GM23248 (cell line): ENCODE data around the gene TCF15. TPM values are rescaled to one million over a fixed set of nuclear protein-coding genes. Genes with fewer than 3 reads are reported as not detected.

Experiments
- DNase-seq: peaks from one replicate; pipeline ENCODE4 v3.0.0-alpha.2; 2015
- H2AFZ ChIP-seq: fragments of 200-600 bp; sonication (generic); 2 replicates; pipeline ENCODE4 v1.6.1; 2016; ENCODE audit warnings: antibody characterized with exemption
- H3F3A ChIP-seq: fragments of 200-600 bp; sonication (generic); 2 replicates; pipeline ENCODE4 v1.6.1; 2016; ENCODE audit warnings: mild to moderate bottlenecking, antibody characterized with exemption, mixed run types; ENCODE audit not compliant: insufficient read depth
- H3K27ac ChIP-seq: fragments of 200-600 bp; sonication (generic); 2 replicates; pipeline ENCODE4 v1.5.1; 2016; ENCODE audit warnings: mild to moderate bottlenecking
- H3K27me3 ChIP-seq: fragments of 200-600 bp; sonication (generic); replicated peaks from 2 replicates; pipeline ENCODE4 v1.6.1; 2016; ENCODE audit warnings: mild to moderate bottlenecking; ENCODE audit not compliant: insufficient read depth
- H3K36me3 ChIP-seq: fragments of 200-600 bp; sonication (generic); 2 replicates; pipeline ENCODE4 v1.6.1; 2016; ENCODE audit warnings: low read depth, mild to moderate bottlenecking
- H3K4me1 ChIP-seq: fragments of 200-600 bp; sonication (generic); 2 replicates; pipeline ENCODE4 v1.6.1; 2016; ENCODE audit warnings: mild to moderate bottlenecking; ENCODE audit not compliant: insufficient read depth
- H3K4me2 ChIP-seq: fragments of 200-600 bp; sonication (generic); one replicate; pipeline ENCODE4 v1.6.1; 2016; ENCODE audit warnings: mild to moderate bottlenecking; ENCODE audit not compliant: unreplicated experiment
- H3K4me3 ChIP-seq: fragments of 200-600 bp; sonication (generic); 2 replicates; pipeline ENCODE4 v1.5.1; 2016; ENCODE audit warnings: mild to moderate bottlenecking
- H3K79me2 ChIP-seq: fragments of 200-600 bp; sonication (generic); 2 replicates; pipeline ENCODE4 v1.6.1; 2016; ENCODE audit warnings: mild to moderate bottlenecking; ENCODE audit not compliant: insufficient read depth
- H3K9ac ChIP-seq: fragments of 200-600 bp; sonication (generic); 2 replicates; pipeline ENCODE4 v1.6.1; 2016; ENCODE audit warnings: mild to moderate bottlenecking
- H3K9me2 ChIP-seq: fragments of 200-600 bp; sonication (generic); 2 replicates; pipeline ENCODE4 v1.6.1; 2016; ENCODE audit warnings: mixed run types, mild to moderate bottlenecking, moderate library complexity; ENCODE audit not compliant: insufficient read depth
- H3K9me3 ChIP-seq: fragments of 200-600 bp; sonication (generic); one replicate; pipeline ENCODE4 v1.6.1; 2017; ENCODE audit warnings: low read depth
- H4K20me1 ChIP-seq: fragments of 200-600 bp; sonication (generic); 2 replicates; pipeline ENCODE4 v1.6.0; 2016; ENCODE audit not compliant: insufficient read depth
- EZH2 ChIP-seq: fragments of 200-600 bp; sonication (generic); IDR thresholded peaks from 2 replicates; pipeline ENCODE4 v1.6.1; 2018; ENCODE audit warnings: antibody characterized with exemption, mild to moderate bottlenecking; ENCODE audit not compliant: insufficient read depth, poor library complexity, severe bottlenecking
- EZH2phosphoT487 ChIP-seq: fragments of 200-600 bp; sonication (generic); IDR thresholded peaks from 2 replicates; pipeline ENCODE4 v1.6.1; 2018; ENCODE audit warnings: antibody characterized with exemption, moderate library complexity, mild to moderate bottlenecking, low read depth; ENCODE audit not compliant: insufficient read depth
- WGBS, 2 experiments: methylation state at CpG; one replicate each; pipeline ENCODE4 v1.1.6; 2015 to 2017; ENCODE audit warnings: low lambda C conversion rate in 2 of 2, low coverage in 1 of 2; ENCODE audit errors: missing lambda C conversion rate in 2 of 2; 5-methylcytosine and 5-hydroxymethylcytosine counted together
- in situ Hi-C: fragments of 300-500 bp; cut with MboI; formaldehyde crosslinking; loops from 2 replicates; pipeline ENCODE4 v1.15.0; 2020
- polyA plus RNA-seq: library from polyadenylated mRNA; unstranded; fragments of >200 nt; fragmentation: Nextera tagmentation; extraction: Ambion mirVana; gene quantifications from 2 replicates; pipeline ENCODE4 v1.2.1, GENCODE V29; 2016
- total RNA-seq: library from RNA; depleted of rRNA; stranded (reverse); fragments of >200 nt; shearing (Covaris generic); gene quantifications from 2 replicates; pipeline ENCODE4 v1.2.3, GENCODE V29; 2014

The TCF15 gene
- total and polyA plus RNA-seq, 2 experiments from 2014 or later: not detected

- WGBS, 2 experiments: 63 to 67% methylated on average over 5 of the region's 5 CpGs
- no peak for TF ChIP-seq EZH2phosphoT487
- no peak for TF ChIP-seq EZH2
Measured at GRCh38 chr20:563187-563586, 46.9 kb downstream of the TCF15 start.

GRCh38 chr20:562232-562897 lies 47.7 kb downstream of the TCF15 start:
- H3K4me3 ChIP-seq: no peak overlapping the region
- in situ Hi-C loops: no loop called here
- H3K9ac ChIP-seq: no peak overlapping the region
- H3K4me2 ChIP-seq: no peak overlapping the region
- H3K36me3 ChIP-seq: no peaks in the 10 kb centered on the region
- no peak for DNase-seq
- H3K27me3 ChIP-seq: peaks cover 27% of the 10 kb centered on the region
- no peaks in the 10 kb centered on the region for H3K9me3 ChIP-seq
- H3K27ac ChIP-seq: no peak overlapping the region
- no peaks in the 10 kb centered on the region for H4K20me1 ChIP-seq
- H3K79me2 ChIP-seq: no peaks in the 10 kb centered on the region
- H3K4me1 ChIP-seq: no peaks in the 10 kb centered on the region
- H3F3A ChIP-seq: no peaks in the 10 kb centered on the region
- H2AFZ ChIP-seq: no peak overlapping the region
- H3K9me2 ChIP-seq: no peaks in the 10 kb centered on the region
- 39 to 44% methylated on average over 5 of the region's 5 CpGs for WGBS, 2 experiments
- no peak for TF ChIP-seq EZH2phosphoT487
- no peak for TF ChIP-seq EZH2

More at GRCh38 chr20:563187-563586, 46.9 kb downstream of the TCF15 start:
- no peak overlapping the region for H3K4me2 ChIP-seq
- DNase-seq: no peak
- no peak overlapping the region for H3K27ac ChIP-seq
- H3K9me2 ChIP-seq: no peaks in the 10 kb centered on the region
- no peaks in the 10 kb centered on the region for H3K36me3 ChIP-seq
- peaks cover 33% of the 10 kb centered on the region for H3K27me3 ChIP-seq
- no peak overlapping the region for H2AFZ ChIP-seq
- no peak overlapping the region for H3K4me3 ChIP-seq
- in situ Hi-C loops: no loop called here
- H3K9ac ChIP-seq: no peak overlapping the region
- H3K4me1 ChIP-seq: no peaks in the 10 kb centered on the region
- no peaks in the 10 kb centered on the region for H3K79me2 ChIP-seq
- no peaks in the 10 kb centered on the region for H3K9me3 ChIP-seq
- H4K20me1 ChIP-seq: no peaks in the 10 kb centered on the region
- no peaks in the 10 kb centered on the region for H3F3A ChIP-seq

- peak; percentile 77 for DNase-seq
- no peaks in the 10 kb centered on the region for H3K79me2 ChIP-seq
- no peaks in the 10 kb centered on the region for H3K9me3 ChIP-seq
- H3F3A ChIP-seq: no peaks in the 10 kb centered on the region
- in situ Hi-C loops: no loop called here
- no peak overlapping the region for H2AFZ ChIP-seq
- H3K27me3 ChIP-seq: peaks cover 21% of the 10 kb centered on the region
- H3K4me3 ChIP-seq: no peak overlapping the region
- H3K4me1 ChIP-seq: no peaks in the 10 kb centered on the region
- no peak overlapping the region for H3K4me2 ChIP-seq
- WGBS, 2 experiments: 17 to 19% methylated on average over 12 of the region's 12 CpGs
- no peak overlapping the region for H3K27ac ChIP-seq
- no peaks in the 10 kb centered on the region for H3K9me2 ChIP-seq
- H3K36me3 ChIP-seq: no peaks in the 10 kb centered on the region
- no peak overlapping the region for H3K9ac ChIP-seq
- TF ChIP-seq EZH2 (no peak), EZH2phosphoT487 (no peak)
- H4K20me1 ChIP-seq: no peaks in the 10 kb centered on the region
Measured at GRCh38 chr20:561437-562231, 48.5 kb downstream of the TCF15 start.

GRCh38 chr20:560680-561079 lies 49.4 kb downstream of the TCF15 start:
- no peak overlapping the region for H3K9ac ChIP-seq
- in situ Hi-C loops: no loop called here

More at GRCh38 chr20:560680-561079, 49.4 kb downstream of the TCF15 start:
- Histone ChIP-seq H3K9me3 (no peaks in the 10 kb centered on the region), H3K9me2 (no peaks in the 10 kb centered on the region), H3K4me1 (no peaks in the 10 kb centered on the region), H4K20me1 (no peaks in the 10 kb centered on the region), H2AFZ (no peak overlapping the region), H3F3A (no peaks in the 10 kb centered on the region), H3K4me3 (no peak overlapping the region), H3K79me2 (no peaks in the 10 kb centered on the region), H3K36me3 (no peaks in the 10 kb centered on the region), H3K27ac (no peak overlapping the region), H3K4me2 (no peak overlapping the region), H3K27me3 (peaks cover 15% of the 10 kb centered on the region)
- TF ChIP-seq EZH2: no peak
- DNase-seq: no peak
- WGBS, 2 experiments: 24 to 37% methylated on average over 2 of the region's 2 CpGs
